Measurements from ENCODE around the gene PBX2.
A peak's percentile ranks its signal among the peaks of the same experiment; 100 is the strongest.

PBX2 gene

GRCh38 chr6:32200711-32201475 lies 10.9 kb upstream of the PBX2 start:
- no peak overlapping the region for H3K4me3 ChIP-seq (ENCODE audit: low read depth, low read length)
- TF ChIP-seq CTCF (IDR thresholded peaks at IDR 0.05; ENCODE audit: low read depth, low read length, missing control alignments): no peak
- in situ Hi-C loops (cut with HindIII; ENCODE audit: low pct_ligation_motif_present, low sequenced_read_pairs): no loop called here

GRCh38 chr6:32198866-32199265 lies 8.9 kb upstream of the PBX2 start:
- H3K36me3 ChIP-seq (replicated peaks): no peaks in the 10 kb centered on the region

More at GRCh38 chr6:32200711-32201475, 10.9 kb upstream of the PBX2 start:
- H3K36me3 ChIP-seq (replicated peaks): no peaks in the 10 kb centered on the region
- no peak overlapping the region for H3K27ac ChIP-seq
- DNase-seq: no peak
- H3K27me3 ChIP-seq (replicated peaks): no peaks in the 10 kb centered on the region

GRCh38 chr6:32198345-32198696 lies 8.3 kb upstream of the PBX2 start:
- in situ Hi-C loops (cut with HindIII; ENCODE audit: low pct_ligation_motif_present, low sequenced_read_pairs): no loop called here
- no peaks in the 10 kb centered on the region for H3K27me3 ChIP-seq (replicated peaks)
- H3K4me3 ChIP-seq (ENCODE audit: low read depth, low read length): no peak overlapping the region
- DNase-seq: no peak
- no peak overlapping the region for H3K27ac ChIP-seq
- TF ChIP-seq CTCF (IDR thresholded peaks at IDR 0.05; ENCODE audit: low read depth, low read length, missing control alignments): no peak
- H3K36me3 ChIP-seq (replicated peaks): no peaks in the 10 kb centered on the region

More at GRCh38 chr6:32198866-32199265, 8.9 kb upstream of the PBX2 start:
- no peaks in the 10 kb centered on the region for H3K27me3 ChIP-seq (replicated peaks)
- TF ChIP-seq CTCF (IDR thresholded peaks at IDR 0.05; ENCODE audit: low read depth, low read length, missing control alignments): no peak
- DNase-seq: no peak
- H3K4me3 ChIP-seq (ENCODE audit: low read depth, low read length): no peak overlapping the region
- in situ Hi-C loops (cut with HindIII; ENCODE audit: low pct_ligation_motif_present, low sequenced_read_pairs): no loop called here
- no peak overlapping the region for H3K27ac ChIP-seq

GRCh38 chr6:32196682-32197616 lies 6.9 kb upstream of the PBX2 start:
- peak overlapping the region; percentile 98 for H3K27ac ChIP-seq
- no peak for TF ChIP-seq CTCF (IDR thresholded peaks at IDR 0.05; ENCODE audit: low read depth, low read length, missing control alignments)
- no peaks in the 10 kb centered on the region for H3K27me3 ChIP-seq (replicated peaks)
- in situ Hi-C loops (cut with HindIII; ENCODE audit: low pct_ligation_motif_present, low sequenced_read_pairs): no loop called here
- no peak for DNase-seq
- peak overlapping the region; percentile 80 for H3K4me3 ChIP-seq (ENCODE audit: low read depth, low read length)
- no peaks in the 10 kb centered on the region for H3K36me3 ChIP-seq (replicated peaks)

GRCh38 chr6:32195902-32196681 lies 6.1 kb upstream of the PBX2 start:
- in situ Hi-C loops (cut with HindIII; ENCODE audit: low pct_ligation_motif_present, low sequenced_read_pairs): no loop called here
- Histone ChIP-seq H3K27ac (peak overlapping the region; percentile 98), H3K36me3 (replicated peaks) (no peaks in the 10 kb centered on the region), H3K27me3 (replicated peaks) (no peaks in the 10 kb centered on the region), H3K4me3 (ENCODE audit: low read depth, low read length) (peak overlapping the region; percentile 80)
- TF ChIP-seq CTCF (IDR thresholded peaks at IDR 0.05; ENCODE audit: low read depth, low read length, missing control alignments): no peak
- peak; percentile 91 for DNase-seq
